Measurements from ENCODE around the gene ADAMTS12. TPM values are rescaled to one million over a fixed set of nuclear protein-coding genes. Genes with fewer than 3 reads are reported as not detected.

ADAMTS12 gene
- total RNA-seq, 2 donors from 2014 or later: 0.42 to 1.1 TPM

DNA sequence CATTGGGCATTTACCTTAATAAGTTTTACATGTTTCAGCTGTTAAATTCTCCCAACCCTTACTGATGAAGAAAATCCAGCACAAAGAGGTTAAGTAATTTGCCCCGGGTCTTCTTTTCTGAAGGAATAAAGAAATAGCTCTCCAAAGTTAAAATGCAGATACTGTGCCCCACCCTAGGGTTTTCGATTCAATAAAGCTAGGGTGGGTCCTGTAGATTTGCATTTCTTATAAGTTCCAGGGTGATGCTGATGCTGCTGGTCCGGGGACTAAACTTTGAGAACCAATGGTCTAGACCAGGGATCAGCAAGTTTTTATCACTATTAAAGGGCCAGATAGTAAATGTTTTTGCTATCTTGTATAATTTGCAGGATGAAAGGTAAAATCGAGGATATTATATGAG lies 156.7 kb downstream of the ADAMTS12 start:
- no peak overlapping the region for H3K4me3 ChIP-seq
- TF ChIP-seq, protein P1, sequence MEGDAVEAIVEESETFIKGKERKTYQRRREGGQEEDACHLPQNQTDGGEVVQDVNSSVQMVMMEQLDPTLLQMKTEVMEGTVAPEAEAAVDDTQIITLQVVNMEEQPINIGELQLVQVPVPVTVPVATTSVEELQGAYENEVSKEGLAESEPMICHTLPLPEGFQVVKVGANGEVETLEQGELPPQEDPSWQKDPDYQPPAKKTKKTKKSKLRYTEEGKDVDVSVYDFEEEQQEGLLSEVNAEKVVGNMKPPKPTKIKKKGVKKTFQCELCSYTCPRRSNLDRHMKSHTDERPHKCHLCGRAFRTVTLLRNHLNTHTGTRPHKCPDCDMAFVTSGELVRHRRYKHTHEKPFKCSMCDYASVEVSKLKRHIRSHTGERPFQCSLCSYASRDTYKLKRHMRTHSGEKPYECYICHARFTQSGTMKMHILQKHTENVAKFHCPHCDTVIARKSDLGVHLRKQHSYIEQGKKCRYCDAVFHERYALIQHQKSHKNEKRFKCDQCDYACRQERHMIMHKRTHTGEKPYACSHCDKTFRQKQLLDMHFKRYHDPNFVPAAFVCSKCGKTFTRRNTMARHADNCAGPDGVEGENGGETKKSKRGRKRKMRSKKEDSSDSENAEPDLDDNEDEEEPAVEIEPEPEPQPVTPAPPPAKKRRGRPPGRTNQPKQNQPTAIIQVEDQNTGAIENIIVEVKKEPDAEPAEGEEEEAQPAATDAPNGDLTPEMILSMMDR (IDR thresholded peaks at IDR 0.05): no peak
- no peaks in the 10 kb centered on the region for H3K9me3 ChIP-seq
- no peaks in the 10 kb centered on the region for H3K27me3 ChIP-seq
- H3K36me3 ChIP-seq: no peaks in the 10 kb centered on the region
- H3K27ac ChIP-seq: no peak overlapping the region
- no peak for DNase-seq
- H3K9ac ChIP-seq (ENCODE audit: low read depth in 2 of 2, low read length in 2 of 2): no peak overlapping the region
- intact Hi-C loops (cut with DNase I): no loop called here
- H3K4me1 ChIP-seq: no peaks in the 10 kb centered on the region

DNA sequence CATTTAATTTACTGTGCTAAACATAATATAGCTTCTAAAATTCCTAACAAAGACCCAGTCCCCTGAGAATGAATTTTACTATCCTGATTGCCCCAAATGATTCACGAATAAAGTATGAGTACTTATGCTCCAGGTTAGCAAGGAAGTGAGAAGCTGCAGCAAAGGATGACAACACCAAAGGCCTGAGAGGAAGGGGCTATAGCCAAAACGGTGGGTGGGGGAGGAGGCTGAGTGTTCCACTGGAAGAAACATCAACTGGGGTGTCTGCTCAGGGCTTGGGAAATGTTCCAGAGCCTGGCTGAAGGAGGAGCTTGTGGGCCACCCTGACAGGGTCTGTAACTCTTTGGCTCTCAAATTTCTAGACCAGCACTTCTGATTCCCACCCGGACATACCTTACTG lies 157.3 kb downstream of the ADAMTS12 start:
- H3K27ac ChIP-seq: no peak overlapping the region
- H3K9me3 ChIP-seq: no peaks in the 10 kb centered on the region
- no peak for DNase-seq
- no peaks in the 10 kb centered on the region for H3K36me3 ChIP-seq
- TF ChIP-seq, protein P1 (IDR thresholded peaks at IDR 0.05): no peak
- no peak overlapping the region for H3K4me3 ChIP-seq
- intact Hi-C loops (cut with DNase I): no loop called here
- H3K9ac ChIP-seq (ENCODE audit: low read depth in 2 of 2, low read length in 2 of 2): no peak overlapping the region
- no peaks in the 10 kb centered on the region for H3K4me1 ChIP-seq
- H3K27me3 ChIP-seq: no peaks in the 10 kb centered on the region

DNA sequence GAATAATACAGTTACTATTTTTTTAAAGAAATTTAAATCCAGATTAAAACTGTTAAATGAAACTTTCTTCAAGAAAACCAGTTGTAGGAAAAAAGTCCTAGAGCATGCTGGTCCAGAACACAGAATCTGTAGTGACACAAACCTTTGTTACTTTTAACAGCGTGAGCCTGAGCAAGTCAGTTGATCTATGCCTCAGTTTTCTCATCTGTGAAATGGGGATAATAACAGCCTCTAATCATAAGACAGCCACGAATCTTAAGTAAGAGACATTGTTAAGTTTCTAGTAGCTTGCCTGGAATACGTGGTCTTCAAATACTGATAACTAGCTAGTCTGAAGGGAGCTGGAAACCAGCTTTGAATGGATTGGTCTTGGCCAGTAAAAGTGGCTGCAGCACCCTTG lies 158.6 kb downstream of the ADAMTS12 start:
- Histone ChIP-seq H3K4me1 (no peaks in the 10 kb centered on the region), H3K27ac (no peak overlapping the region), H3K9ac (ENCODE audit: low read depth in 2 of 2, low read length in 2 of 2) (no peak overlapping the region), H3K9me3 (no peaks in the 10 kb centered on the region), H3K27me3 (no peaks in the 10 kb centered on the region), H3K36me3 (no peaks in the 10 kb centered on the region), H3K4me3 (no peak overlapping the region)
- intact Hi-C loops (cut with DNase I): no loop called here
- no peak for DNase-seq
- TF ChIP-seq, protein P1 (IDR thresholded peaks at IDR 0.05): no peak

DNA sequence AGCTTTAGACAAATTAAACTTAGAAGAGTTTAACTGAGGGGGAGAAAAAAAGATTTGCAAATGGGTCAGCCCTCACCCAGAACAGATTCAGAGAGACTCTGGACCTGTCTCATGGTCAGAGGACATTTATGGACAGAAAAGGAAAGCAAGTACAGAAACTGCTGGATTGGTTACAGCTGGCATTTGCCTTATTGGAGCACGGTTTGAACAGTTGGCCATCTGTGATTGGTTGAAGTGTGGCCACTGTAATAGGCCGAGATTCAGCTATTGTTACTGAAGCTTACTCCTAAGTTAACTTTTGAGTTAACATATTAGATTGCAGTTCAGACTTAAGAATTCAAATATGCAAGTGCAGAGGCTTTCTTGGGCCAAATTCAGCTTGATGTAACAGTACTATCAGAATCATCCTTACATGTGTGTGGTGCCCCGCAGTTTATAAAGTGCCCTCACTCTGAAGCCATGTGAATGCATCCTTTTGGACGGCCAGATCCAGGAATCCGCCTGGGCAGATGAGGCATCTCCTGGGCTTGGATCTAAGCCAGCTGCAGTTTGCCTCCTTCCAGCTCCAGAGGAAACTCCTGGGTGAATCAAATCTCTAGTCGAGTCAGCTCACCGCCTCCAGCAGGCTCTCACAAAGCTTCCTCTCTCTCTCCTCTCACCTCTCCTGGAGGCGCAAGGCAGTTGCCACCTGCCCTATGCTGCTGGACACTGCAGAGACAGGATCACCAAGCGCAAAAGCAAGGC lies 165.2 kb downstream of the ADAMTS12 start:
- intact Hi-C loops (cut with DNase I): no loop called here
- TF ChIP-seq, protein P1 (IDR thresholded peaks at IDR 0.05): no peak

DNA sequence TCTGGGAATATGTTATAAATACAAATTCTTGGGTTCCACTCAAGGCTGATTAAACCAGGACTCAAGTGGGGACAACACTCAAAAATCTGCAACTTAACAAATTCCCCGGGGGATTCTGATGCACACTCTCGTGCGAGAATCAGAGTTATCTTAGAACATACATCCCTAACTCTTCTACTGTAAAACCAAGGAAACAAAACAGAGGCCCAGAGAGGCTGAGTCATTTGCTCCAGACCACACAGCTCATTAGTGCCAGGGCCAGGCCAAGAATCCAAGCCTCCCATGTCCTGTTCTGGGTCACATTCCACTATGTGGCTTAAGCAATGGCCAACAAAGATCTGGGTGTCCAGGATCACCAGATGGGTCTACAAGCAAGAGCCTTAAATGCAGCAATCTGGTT lies 166.0 kb downstream of the ADAMTS12 start:
- Histone ChIP-seq H3K9me3 (no peaks in the 10 kb centered on the region), H3K9ac (ENCODE audit: low read depth in 2 of 2, low read length in 2 of 2) (no peak overlapping the region), H3K4me1 (no peaks in the 10 kb centered on the region), H3K27me3 (no peaks in the 10 kb centered on the region), H3K4me3 (no peak overlapping the region), H3K27ac (no peak overlapping the region), H3K36me3 (no peaks in the 10 kb centered on the region)
- TF ChIP-seq, protein P1 (IDR thresholded peaks at IDR 0.05): no peak
- intact Hi-C loops (cut with DNase I): no loop called here
- DNase-seq: no peak

More for the DNA sequence above, 165.2 kb downstream of the ADAMTS12 start:
- Histone ChIP-seq H3K4me3 (no peak overlapping the region), H3K27ac (no peak overlapping the region), H3K9ac (ENCODE audit: low read depth in 2 of 2, low read length in 2 of 2) (no peak overlapping the region), H3K36me3 (no peaks in the 10 kb centered on the region), H3K27me3 (no peaks in the 10 kb centered on the region), H3K4me1 (no peaks in the 10 kb centered on the region), H3K9me3 (no peaks in the 10 kb centered on the region)
- DNase-seq: no peak
